B cell (primary cell): ENCODE results near the gene CLCF1. TPM values are rescaled to one million over a fixed set of nuclear protein-coding genes. Genes with fewer than 3 reads are reported as not detected.

Source experiments
- ATAC-seq: fragments of 200-7000 bp; cut with Tn5 transposase; one replicate; pipeline ENCODE4 v1.10.0; 2021; ENCODE audit warnings: low read depth, mild to moderate bottlenecking, moderate number of reproducible peaks, moderate library complexity
- CTCF ChIA-PET: fragments of 350-600 bp; sonication (Branson Sonifier 250); formaldehyde crosslinking; loops from one replicate; lab custom pipeline; 2021; ENCODE audit warnings: antibody characterized with exemption, inconsistent platforms; lab: Charles Lee
- POLR2A ChIA-PET: fragments of 350-600 bp; sonication (Branson Sonifier 250); formaldehyde crosslinking; loops from one replicate; lab custom pipeline; 2021; ENCODE audit warnings: antibody characterized with exemption; lab: Charles Lee
- DNase-seq: peaks from one replicate; pipeline ENCODE4 v3.0.0; 2013
- H2AFZ ChIP-seq: 2 replicates; pipeline ENCODE4 v1.6.1; 2012; ENCODE audit warnings: mild to moderate bottlenecking, low read depth, low read length; ENCODE audit not compliant: insufficient read depth, poor library complexity, severe bottlenecking
- H3K27ac ChIP-seq, 2 donors: 1 replicate in 1 of 2; 2 replicates in 1 of 2; pipeline ENCODE4 v1.5.1; 2012 to 2013; ENCODE audit warnings: low read length in 2 of 2, mild to moderate bottlenecking in 2 of 2, moderate library complexity in 1 of 2
- H3K27me3 ChIP-seq, 4 experiments: fragments of 200-600 bp in 1 of 4; sonication (generic) in 1 of 4; replicated peaks in 1 of 4; 1 replicate in 2 of 4; 2 replicates in 2 of 4; pipeline versions ENCODE4 v1.6.1 to v1.7.0; 2013 to 2016; ENCODE audit warnings: low read length in 3 of 4, mild to moderate bottlenecking in 2 of 4, mixed read lengths in 1 of 4, moderate library complexity in 1 of 4; ENCODE audit not compliant: insufficient read depth in 4 of 4, control insufficient read depth in 3 of 4; ENCODE audit errors: control extremely low read depth in 1 of 4
- H3K36me3 ChIP-seq, 2 experiments: replicated peaks in 1 of 2; 1 replicate in 1 of 2; 2 replicates in 1 of 2; pipeline versions ENCODE4 v1.6.1 to v1.7.1; 2013; ENCODE audit warnings: low read length in 1 of 2; ENCODE audit not compliant: insufficient read depth in 2 of 2, control insufficient read depth in 1 of 2; ENCODE audit errors: control extremely low read depth in 1 of 2, extremely low read depth in 1 of 2
- H3K4me1 ChIP-seq, 2 donors: fragments of 200-600 bp in 1 of 2; sonication (generic) in 1 of 2; 1 replicate in 1 of 2; 2 replicates in 1 of 2; pipeline versions ENCODE4 v1.5.1 to v1.6.1; 2013 to 2017; ENCODE audit warnings: low read length in 2 of 2; ENCODE audit not compliant: control insufficient read depth in 2 of 2, insufficient read depth in 2 of 2
- H3K4me2 ChIP-seq: replicated peaks from 2 replicates; pipeline ENCODE3; 2012; ENCODE audit warnings: mild to moderate bottlenecking, low read depth, low read length; ENCODE audit not compliant: poor library complexity, severe bottlenecking
- H3K4me3 ChIP-seq, 5 experiments: fragments of 200-600 bp in 1 of 5; sonication (generic) in 1 of 5; 1 replicate in 3 of 5; 2 replicates in 2 of 5; pipeline versions ENCODE4 v1.5.1 to v1.7.0; 2011 to 2016; ENCODE audit warnings: low read length in 4 of 5, mild to moderate bottlenecking in 4 of 5, low read depth in 2 of 5, control low read depth in 1 of 5, moderate library complexity in 1 of 5; ENCODE audit not compliant: insufficient read depth in 1 of 5; ENCODE audit errors: control extremely low read depth in 1 of 5, extremely low read depth in 1 of 5
- H3K79me2 ChIP-seq: fragments of 200-600 bp; sonication (generic); one replicate; pipeline ENCODE4 v1.6.0; 2016; ENCODE audit warnings: low read length; ENCODE audit not compliant: control insufficient read depth, insufficient read depth
- H3K9ac ChIP-seq: fragments of 200-600 bp; sonication (generic); 2 replicates; pipeline ENCODE4 v1.6.1; 2017; ENCODE audit warnings: mild to moderate bottlenecking, low read length, moderate library complexity
- H3K9me3 ChIP-seq, 3 donors: one replicate each; pipeline versions ENCODE4 v1.6.1 to v1.7.1; 2013; ENCODE audit warnings: low read length in 2 of 3; ENCODE audit not compliant: control insufficient read depth in 2 of 3, insufficient read depth in 1 of 3; ENCODE audit errors: control extremely low read depth in 1 of 3
- H4K20me1 ChIP-seq: 2 replicates; pipeline ENCODE4 v1.6.0; 2012; ENCODE audit warnings: mild to moderate bottlenecking, low read length; ENCODE audit not compliant: insufficient read depth, control insufficient read depth, poor library complexity, severe bottlenecking
- H3K27ac Mint-ChIP-seq: one replicate; pipeline ENCODE4 v1.8.0; 2021; ENCODE audit warnings: mixed read lengths
- H3K27me3 Mint-ChIP-seq: one replicate; pipeline ENCODE4 v1.8.0; 2021; ENCODE audit warnings: mixed read lengths
- H3K4me1 Mint-ChIP-seq: one replicate; pipeline ENCODE4 v1.8.0; 2021; ENCODE audit warnings: mixed read lengths
- H3K4me3 Mint-ChIP-seq: one replicate; pipeline ENCODE4 v1.8.0; 2021; ENCODE audit warnings: mixed read lengths
- H3K9me3 Mint-ChIP-seq: one replicate; pipeline ENCODE4 v1.8.0; 2022; ENCODE audit warnings: mixed read lengths; ENCODE audit not compliant: insufficient read depth
- EZH2 ChIP-seq: IDR thresholded peaks from 2 replicates; pipeline ENCODE4 v1.6.1; 2012; ENCODE audit warnings: borderline replicate concordance, low read depth, mild to moderate bottlenecking, moderate library complexity, low read length; ENCODE audit not compliant: insufficient read depth, poor library complexity, severe bottlenecking
- WGBS: methylation state at CpG from one replicate; pipeline ENCODE4 v1.1.5; 2013; ENCODE audit warnings: missing lambda C conversion rate; ENCODE audit not compliant: insufficient coverage; 5-methylcytosine and 5-hydroxymethylcytosine counted together
- intact Hi-C: fragments of 100-400 bp; cut with micrococcal nuclease; formaldehyde crosslinking; loops from one replicate; pipeline ENCODE4 v1.10.0; 2022
- polyA plus RNA-seq: library from polyadenylated mRNA; depleted of rRNA; stranded (reverse); fragments of >200 nt; gene quantifications from 2 replicates; pipeline ENCODE4 v1.2.3, GENCODE V29; 2012
- total RNA-seq, 2 donors: library from RNA; stranded (reverse); fragments of 120-200 nt in 1 of 2; gene quantifications; 1 replicate in 1 of 2; 2 replicates in 1 of 2; pipeline versions ENCODE4 v1.2.3 to v1.2.4, GENCODE V29; 2013 to 2022
- TF ChIP-seq, protein P1 (sequence below): fragments of 200-600 bp; IDR thresholded peaks from one replicate; pipeline ENCODE4 v1.8.0; 2022; ENCODE audit warnings: antibody characterized with exemption, mild to moderate bottlenecking

The CLCF1 gene
- total and polyA plus RNA-seq, 2 donors (not counting 1 experiment from before 2014, with no cell fraction given), result 29.1 to 44.6 TPM

DNA sequence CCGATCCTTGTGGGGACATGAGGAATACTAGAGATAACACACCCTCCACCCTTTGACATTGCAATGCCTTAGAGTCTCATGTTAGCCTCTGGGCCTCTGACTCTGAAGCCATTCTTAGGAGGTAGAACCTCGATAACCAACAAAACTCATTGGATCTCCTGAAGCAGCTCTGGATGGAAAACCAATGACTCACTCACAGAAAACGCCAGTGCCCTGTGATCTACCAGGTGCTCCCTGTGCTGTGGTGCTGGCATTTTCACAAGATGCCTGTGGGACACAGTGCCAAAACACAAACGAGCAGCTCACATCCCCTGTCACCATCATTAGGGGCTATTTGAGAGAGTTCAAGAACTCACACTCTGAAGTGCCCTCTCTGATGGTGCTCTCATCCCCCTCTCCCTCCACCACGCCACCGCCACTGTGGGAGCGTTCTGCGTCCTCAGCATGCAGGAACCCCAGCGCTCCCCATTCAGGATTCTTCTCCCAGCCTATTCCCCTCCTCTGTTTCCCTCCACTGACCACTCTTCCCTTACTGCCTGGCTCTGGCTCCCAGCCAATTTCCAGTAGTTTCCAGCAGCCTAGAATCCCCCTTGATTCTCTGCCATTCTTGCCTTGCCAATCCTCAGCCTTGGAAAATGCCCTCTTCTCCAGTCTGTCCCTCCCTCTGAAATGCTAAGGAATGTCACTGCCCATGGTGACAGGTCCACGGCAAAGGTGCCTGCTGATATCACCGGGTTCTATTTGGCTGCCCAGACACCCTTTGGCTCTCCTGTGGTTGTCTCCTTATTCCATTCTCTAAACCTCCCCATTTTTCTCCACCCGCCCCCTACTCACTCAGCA is 15.3 kb downstream of the CLCF1 start:
- H3K27me3 Mint-ChIP-seq, result no peaks in the 10 kb centered on the region
- Histone ChIP-seq H2AFZ (no peak overlapping the region), H3K9ac (no peak overlapping the region), H4K20me1 (peaks cover under 1% of the 10 kb centered on the region), H3K27me3 (no peaks in the 10 kb centered on the region), H3K4me3 (no peak overlapping the region), H3K4me1 (peaks cover 56 to 57% of the 10 kb centered on the region in 2 donors), H3K27ac (peak overlapping the region in 1 of 2 donors; percentile 14), H3K79me2 (peaks cover 50% of the 10 kb centered on the region), H3K9me3 (no peaks in the 10 kb centered on the region), H3K4me2 (peak overlapping the region; percentile 97), H3K36me3 (peaks cover 0 to 3% of the 10 kb centered on the region in 2 experiments)
- no peak for TF ChIP-seq EZH2
- TF ChIP-seq, protein P1, sequence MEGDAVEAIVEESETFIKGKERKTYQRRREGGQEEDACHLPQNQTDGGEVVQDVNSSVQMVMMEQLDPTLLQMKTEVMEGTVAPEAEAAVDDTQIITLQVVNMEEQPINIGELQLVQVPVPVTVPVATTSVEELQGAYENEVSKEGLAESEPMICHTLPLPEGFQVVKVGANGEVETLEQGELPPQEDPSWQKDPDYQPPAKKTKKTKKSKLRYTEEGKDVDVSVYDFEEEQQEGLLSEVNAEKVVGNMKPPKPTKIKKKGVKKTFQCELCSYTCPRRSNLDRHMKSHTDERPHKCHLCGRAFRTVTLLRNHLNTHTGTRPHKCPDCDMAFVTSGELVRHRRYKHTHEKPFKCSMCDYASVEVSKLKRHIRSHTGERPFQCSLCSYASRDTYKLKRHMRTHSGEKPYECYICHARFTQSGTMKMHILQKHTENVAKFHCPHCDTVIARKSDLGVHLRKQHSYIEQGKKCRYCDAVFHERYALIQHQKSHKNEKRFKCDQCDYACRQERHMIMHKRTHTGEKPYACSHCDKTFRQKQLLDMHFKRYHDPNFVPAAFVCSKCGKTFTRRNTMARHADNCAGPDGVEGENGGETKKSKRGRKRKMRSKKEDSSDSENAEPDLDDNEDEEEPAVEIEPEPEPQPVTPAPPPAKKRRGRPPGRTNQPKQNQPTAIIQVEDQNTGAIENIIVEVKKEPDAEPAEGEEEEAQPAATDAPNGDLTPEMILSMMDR, result no peak
- no peaks in the 10 kb centered on the region for H3K9me3 Mint-ChIP-seq
- intact Hi-C loops, result loop anchor here (1.0 to 10.0 kb wide), 3 partner anchors 16 to 447 kb away; no protein-coding TSS in a partner anchor
- H3K27ac Mint-ChIP-seq, result peak overlapping the region; percentile 74
- H3K4me3 Mint-ChIP-seq, result peak overlapping the region; percentile 64
- ChIA-PET POLR2A (interaction anchor here (9.0 kb wide), 1 partner anchor 14 kb away, joined by 323 read pairs; the partner anchor contains the start of gene CLCF1), CTCF (interaction anchor here (0.6 to 42.2 kb wide), 5 partner anchors 3 to 150 kb away, joined by 3 to 2379 read pairs (median 12); partner anchors contain the start of genes CDK2AP2, CLCF1, POLD4 and PPP1CA)
- 93% methylated on average over 9 of the region's 12 CpGs for WGBS
- peaks cover 80% of the 10 kb centered on the region for H3K4me1 Mint-ChIP-seq
- ATAC-seq (no peak), DNase-seq (no peak)
